Brain pericyte (primary cell): ENCODE data around the gene GDF7.
"Not testable (repeated sequence)": the region's sequence is repeated elsewhere in the genome, so short reads cannot be mapped to it uniquely, and the experiment has no call there.

Experiments used
- DNase-seq: peaks from one replicate; pipeline ENCODE4 v3.0.0-alpha.2; 2012; ENCODE audit warnings: low read depth, low spot score

GDF7 gene

GRCh38 chr2:20697322-20697934 is 30.5 kb downstream of the GDF7 start:
- no peak for DNase-seq

DNA sequence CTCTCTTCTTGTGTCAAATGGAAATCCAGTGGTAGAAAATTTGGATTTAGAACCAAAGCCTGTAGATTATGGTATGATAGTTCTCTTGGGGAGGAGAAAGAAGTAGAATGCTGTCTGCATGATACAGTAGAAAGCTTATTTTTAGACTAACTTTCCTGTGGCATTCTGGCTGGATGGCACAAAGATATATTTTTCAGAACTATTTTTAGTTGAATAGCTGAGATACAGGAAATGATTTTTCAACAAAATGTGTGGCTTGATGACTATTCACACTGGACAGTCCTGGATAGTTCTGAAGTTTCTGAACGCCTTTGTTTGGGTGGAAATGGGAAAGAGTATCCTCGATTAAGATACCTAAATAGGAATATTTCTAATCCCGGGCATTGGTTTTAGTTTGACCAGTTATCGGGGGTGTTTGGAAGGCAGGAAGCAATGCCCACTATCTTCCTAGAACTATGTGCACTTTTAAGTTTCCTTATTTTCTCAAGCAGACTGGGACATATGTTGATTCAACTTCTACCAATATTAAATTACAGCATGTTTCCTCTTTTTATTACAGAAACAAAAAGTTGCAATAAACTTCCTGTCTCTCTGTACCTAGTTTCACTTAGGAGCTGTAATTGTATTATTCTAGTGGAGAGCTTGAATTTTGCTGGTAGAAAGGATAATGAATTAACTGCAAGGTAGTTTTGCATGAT is 32.1 kb downstream of the GDF7 start:
- DNase-seq: no peak

- no peak for DNase-seq
Observed at GRCh38 chr2:20702563-20702962, 35.6 kb downstream of the GDF7 start.

DNA sequence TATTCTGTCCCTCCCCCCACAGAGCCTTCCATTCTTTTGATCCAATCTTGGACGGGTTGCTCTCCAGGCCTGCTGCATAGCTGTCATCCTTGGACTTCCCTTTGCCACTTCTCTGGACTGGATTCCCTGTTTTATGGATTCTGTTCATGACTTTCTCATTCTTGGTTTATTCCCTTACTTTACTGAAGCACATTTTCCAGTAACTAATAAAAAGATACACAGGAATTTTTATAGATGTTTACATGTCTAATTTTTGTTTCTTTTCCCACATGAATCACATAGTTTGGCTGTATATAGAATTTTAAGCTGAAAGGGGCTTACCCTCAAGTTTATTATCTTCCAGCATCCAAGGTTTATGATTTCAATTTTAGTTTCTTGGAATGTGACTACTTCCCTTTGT is 37.9 kb downstream of the GDF7 start:
- DNase-seq: no peak

GRCh38 chr2:20706217-20706616 is 39.3 kb downstream of the GDF7 start:
- no peak for DNase-seq

GRCh38 chr2:20706786-20707185 is 39.8 kb downstream of the GDF7 start:
- DNase-seq: no peak

DNA sequence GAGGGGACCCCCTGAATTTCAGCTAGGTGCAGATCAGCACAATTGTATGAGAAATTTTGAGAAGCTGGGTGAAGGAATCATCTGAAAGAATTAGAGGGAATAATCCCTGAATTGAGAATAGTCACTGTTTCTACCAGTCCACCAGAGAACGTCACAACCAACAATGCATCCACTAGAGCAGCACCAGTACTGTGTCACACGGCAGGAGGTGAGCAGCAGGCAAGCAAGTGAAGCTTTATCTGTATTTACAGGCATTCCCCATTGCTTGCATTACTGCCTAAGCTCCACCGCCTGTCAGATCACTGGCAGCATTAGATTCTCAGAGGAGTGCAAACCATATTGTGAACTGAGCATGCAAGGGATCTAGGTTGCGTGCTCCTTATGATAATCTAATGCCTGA is 40.7 kb downstream of the GDF7 start:
- DNase-seq: no peak

DNA sequence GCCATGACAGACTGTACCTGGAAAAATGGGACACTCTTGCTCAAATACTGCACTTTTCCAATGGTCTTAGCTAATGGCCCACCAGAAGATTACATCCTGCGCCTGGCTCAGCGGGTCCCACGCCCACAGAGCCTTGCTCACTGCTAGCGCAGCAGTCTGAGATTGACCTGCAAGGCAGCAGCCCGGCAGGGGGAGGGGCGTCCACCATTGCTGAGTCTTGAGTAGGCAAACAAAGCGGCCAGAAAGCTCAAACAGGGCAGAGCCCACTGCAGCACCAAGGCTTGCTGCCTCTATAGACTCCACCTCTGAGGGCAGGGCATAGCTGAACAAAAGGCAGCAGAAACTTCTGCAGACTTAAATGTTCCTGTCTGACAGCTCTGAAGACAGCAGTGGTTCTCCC is 44.7 kb downstream of the GDF7 start:
- not testable (repeated sequence) for DNase-seq

GRCh38 chr2:20713585-20713984 is 46.6 kb downstream of the GDF7 start:
- not testable (repeated sequence) for DNase-seq

GRCh38 chr2:20714412-20714811 is 47.5 kb downstream of the GDF7 start:
- not testable (repeated sequence) for DNase-seq

DNA sequence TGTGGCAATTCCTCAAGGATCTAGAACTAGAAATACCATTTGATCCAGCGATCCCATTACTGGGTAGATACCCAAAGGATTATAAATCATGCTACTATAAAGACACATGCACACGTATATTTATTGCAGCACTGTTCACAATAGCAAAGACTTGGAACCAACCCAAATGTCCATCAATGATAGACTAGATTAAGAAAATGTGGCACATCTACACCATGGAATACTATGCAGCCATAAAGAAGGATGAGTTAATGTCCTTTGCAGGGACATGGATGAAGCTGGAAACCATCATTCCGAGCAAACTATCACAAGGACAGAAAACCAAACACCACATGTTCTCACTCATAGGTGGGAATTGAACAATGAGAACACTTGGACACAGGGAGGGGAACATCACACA is 49.2 kb downstream of the GDF7 start:
- DNase-seq: not testable (repeated sequence)

- no peak for DNase-seq
Observed at GRCh38 chr2:20717641-20718040, 50.7 kb downstream of the GDF7 start.

DNA sequence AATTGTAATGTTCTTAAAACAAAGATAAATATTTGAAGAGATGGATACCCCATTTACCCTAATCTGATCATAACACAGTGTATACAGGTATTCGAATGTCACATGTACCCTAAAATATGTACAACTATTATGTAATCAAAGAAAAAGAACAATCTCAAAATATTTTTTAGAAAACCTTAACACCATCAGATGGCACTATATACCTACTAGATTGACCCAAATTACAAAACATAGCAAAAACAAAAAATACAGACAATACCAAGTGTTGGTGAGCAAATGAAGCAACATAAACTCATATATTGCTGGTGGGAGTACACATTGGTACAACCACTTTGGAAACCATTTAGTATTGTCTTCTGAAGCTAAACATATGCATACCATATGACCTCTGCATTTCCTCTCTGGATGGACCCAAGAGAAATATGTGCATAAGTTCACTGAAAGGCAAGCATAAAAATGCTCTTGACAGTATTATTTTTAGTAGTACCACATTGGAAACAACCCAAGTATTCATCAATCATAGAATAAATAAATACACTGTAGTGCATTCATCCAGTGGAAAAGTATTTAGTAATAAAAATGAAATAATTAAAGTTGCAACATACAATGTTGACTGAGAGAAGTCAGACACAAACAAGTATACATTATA is 55.8 kb downstream of the GDF7 start:
- DNase-seq: no peak

GRCh38 chr2:20723543-20723942 is 56.6 kb downstream of the GDF7 start:
- DNase-seq: no peak

DNA sequence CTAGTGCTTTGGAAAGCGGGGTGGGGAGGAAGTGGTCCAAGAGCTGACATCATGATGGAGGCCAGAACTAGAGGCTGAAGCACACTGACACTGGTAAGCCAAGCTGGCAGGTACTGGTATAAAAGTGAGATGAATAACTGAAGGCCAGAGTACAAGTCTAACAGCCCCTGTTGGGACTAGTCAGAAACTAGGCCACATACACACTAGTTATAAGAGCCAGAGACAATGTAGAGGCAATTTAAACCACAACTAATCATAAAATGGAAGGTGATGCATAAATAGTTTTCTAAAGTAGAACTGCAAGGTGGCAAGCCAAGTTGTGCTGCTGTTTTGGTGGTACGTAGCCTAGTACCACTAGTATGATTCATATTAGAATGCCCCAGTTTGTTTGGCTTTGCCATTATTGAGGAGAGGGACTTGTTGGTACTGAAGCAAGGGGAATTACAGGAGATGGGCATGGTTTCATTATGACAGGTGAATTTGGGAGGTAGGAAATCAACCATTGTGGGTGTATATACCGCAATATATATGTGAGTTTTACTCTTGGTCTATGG is 57.6 kb downstream of the GDF7 start:
- DNase-seq: no peak

GRCh38 chr2:20725782-20726181 is 58.8 kb downstream of the GDF7 start:
- no peak for DNase-seq

DNA sequence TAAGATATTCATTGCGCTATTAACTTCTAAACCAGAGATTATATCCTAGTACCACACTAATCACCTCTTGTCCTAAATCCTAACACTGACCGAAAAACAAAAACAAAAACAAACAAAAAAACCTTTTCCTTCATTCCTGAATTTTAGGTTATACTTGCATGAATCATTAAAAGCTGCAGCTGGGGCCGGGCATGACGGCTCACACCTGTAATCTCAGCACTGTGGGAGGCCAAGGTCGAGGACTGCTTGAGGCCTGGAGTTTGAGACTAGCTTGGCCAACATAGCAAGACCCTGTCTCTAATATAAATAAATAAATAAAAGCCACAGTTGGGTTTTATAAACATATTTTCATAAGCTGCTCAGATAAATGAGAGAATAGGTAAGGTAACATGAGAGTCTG is 60.0 kb downstream of the GDF7 start:
- DNase-seq: no peak

- DNase-seq: no peak
Observed at GRCh38 chr2:20728114-20728758, 61.3 kb downstream of the GDF7 start.
